WTC11 (cell line): ENCODE data around the gene SLC25A40. TPM values are rescaled to one million over a fixed set of nuclear protein-coding genes. Genes with fewer than 3 reads are reported as not detected.

Source experiments
- ATAC-seq: fragments of 200-7000 bp; cut with Tn5 transposase; 2 replicates; pipeline ENCODE4 v1.10.0; 2021; ENCODE audit warnings: mild to moderate bottlenecking, moderate library complexity
- CTCF ChIA-PET: fragments of 300-600 bp; sonication (Branson Sonifier 250); formaldehyde crosslinking; loops from one replicate; lab custom pipeline; 2021; ENCODE audit warnings: antibody characterized with exemption; lab: Charles Lee
- POLR2A ChIA-PET: fragments of 350-600 bp; sonication (Branson Sonifier 250); formaldehyde crosslinking; loops from one replicate; lab custom pipeline; 2021; ENCODE audit warnings: antibody characterized with exemption; lab: Charles Lee
- DNase-seq: peaks from one replicate; pipeline ENCODE4 v3.0.0; 2021; ENCODE audit warnings: low spot score
- H3K27ac Mint-ChIP-seq: 2 replicates; pipeline ENCODE4 v1.8.0; 2021; ENCODE audit warnings: mixed read lengths
- H3K27me3 Mint-ChIP-seq: 2 replicates; pipeline ENCODE4 v1.8.0; 2021; ENCODE audit warnings: low read depth, mild to moderate bottlenecking, moderate library complexity, mixed read lengths
- H3K36me3 Mint-ChIP-seq: 2 replicates; pipeline ENCODE4 v1.8.0; 2021; ENCODE audit warnings: mixed read lengths
- H3K4me1 Mint-ChIP-seq: 2 replicates; pipeline ENCODE4 v1.8.0; 2022; ENCODE audit warnings: mixed read lengths
- H3K4me3 Mint-ChIP-seq: 2 replicates; pipeline ENCODE4 v1.8.0; 2021; ENCODE audit warnings: mild to moderate bottlenecking, moderate library complexity, mixed read lengths
- H3K9me3 Mint-ChIP-seq: 2 replicates; pipeline ENCODE4 v1.8.0; 2021; ENCODE audit warnings: mixed read lengths
- CBFB ChIP-seq: sonication (generic); formaldehyde crosslinking; IDR thresholded peaks from 2 replicates; pipeline ENCODE4 v1.8.1; 2022; ENCODE audit warnings: mild to moderate bottlenecking, low read depth, missing genetic modification reagents
- ELF4 ChIP-seq: sonication (generic); formaldehyde crosslinking; IDR thresholded peaks from 2 replicates; pipeline ENCODE4 v1.8.1; 2022; ENCODE audit warnings: low read depth, mild to moderate bottlenecking, moderate library complexity, missing genetic modification reagents
- FOXP1 ChIP-seq: sonication (generic); formaldehyde crosslinking; IDR thresholded peaks from 2 replicates; pipeline ENCODE4 v1.8.0; 2022; ENCODE audit warnings: missing genetic modification reagents, mild to moderate bottlenecking, moderate library complexity, borderline replicate concordance
- IRF2 ChIP-seq: sonication (generic); formaldehyde crosslinking; IDR thresholded peaks from 2 replicates; pipeline ENCODE4 v1.8.0; 2022; ENCODE audit warnings: low read depth, missing genetic modification reagents, borderline replicate concordance
- KAT7 ChIP-seq: sonication (generic); formaldehyde crosslinking; IDR thresholded peaks from 2 replicates; pipeline ENCODE4 v1.8.1; 2023; ENCODE audit warnings: missing genetic modification reagents, mild to moderate bottlenecking, borderline replicate concordance
- NFATC4 ChIP-seq: fragments of 250-450 bp; sonication (Bioruptor Pico); IDR thresholded peaks from 2 replicates; pipeline ENCODE4 v1.9.0; 2021; ENCODE audit warnings: mild to moderate bottlenecking
- NR2C2 ChIP-seq: sonication (generic); formaldehyde crosslinking; IDR thresholded peaks from 2 replicates; pipeline ENCODE4 v1.8.0; 2022; ENCODE audit warnings: mild to moderate bottlenecking, missing genetic modification reagents
- NR3C1 ChIP-seq: sonication (generic); formaldehyde crosslinking; conservative IDR thresholded peaks from 2 replicates; pipeline ENCODE4 v1.8.1; 2023; ENCODE audit warnings: low read depth, mild to moderate bottlenecking, missing genetic modification reagents
- TP53 ChIP-seq: sonication (generic); formaldehyde crosslinking; IDR thresholded peaks from 2 replicates; pipeline ENCODE4 v1.8.1; 2023; ENCODE audit warnings: mild to moderate bottlenecking, missing genetic modification reagents
- ZBTB21 ChIP-seq: sonication (generic); formaldehyde crosslinking; IDR thresholded peaks from 2 replicates; pipeline ENCODE4 v1.8.1; 2023; ENCODE audit warnings: mild to moderate bottlenecking, missing genetic modification reagents, borderline replicate concordance
- total RNA-seq: library from RNA; stranded (reverse); gene quantifications from 3 replicates; pipeline ENCODE4 v1.2.3, GENCODE V29; 2021
- TF ChIP-seq, protein P1 (sequence below): fragments of 250-450 bp; sonication (Bioruptor Pico); IDR thresholded peaks from 2 replicates; pipeline ENCODE4 v1.9.0; 2021; ENCODE audit warnings: mild to moderate bottlenecking
- TF ChIP-seq, protein P2 (sequence below): sonication (generic); formaldehyde crosslinking; IDR thresholded peaks from 2 replicates; pipeline ENCODE4 v1.8.0; 2022; ENCODE audit warnings: mild to moderate bottlenecking, missing genetic modification reagents
- TF ChIP-seq, protein P3 (sequence below): fragments of 250-450 bp; sonication (Bioruptor Pico); IDR thresholded peaks from 2 replicates; pipeline ENCODE4 v1.9.0; 2021; ENCODE audit warnings: mild to moderate bottlenecking
- TF ChIP-seq, protein P4 (sequence below): sonication (generic); formaldehyde crosslinking; IDR thresholded peaks from 2 replicates; pipeline ENCODE4 v1.8.1; 2023; ENCODE audit warnings: mild to moderate bottlenecking, missing genetic modification reagents, borderline replicate concordance
- TF ChIP-seq, protein P5 (sequence below): sonication (generic); formaldehyde crosslinking; IDR thresholded peaks from 2 replicates; pipeline ENCODE4 v1.8.1; 2023; ENCODE audit warnings: mild to moderate bottlenecking, missing genetic modification reagents
- TF ChIP-seq, protein P6 (sequence below): sonication (generic); formaldehyde crosslinking; IDR thresholded peaks from 2 replicates; pipeline ENCODE4 v1.8.1; 2022; ENCODE audit warnings: missing genetic modification reagents, borderline replicate concordance
- TF ChIP-seq, protein P7 (sequence below): sonication (generic); formaldehyde crosslinking; IDR thresholded peaks from 2 replicates; pipeline ENCODE4 v1.8.0; 2023; ENCODE audit warnings: missing genetic modification reagents, mild to moderate bottlenecking, borderline replicate concordance
- TF ChIP-seq, protein P8 (sequence below): sonication (generic); formaldehyde crosslinking; IDR thresholded peaks from 2 replicates; pipeline ENCODE4 v1.8.1; 2022; ENCODE audit warnings: low read depth, mild to moderate bottlenecking, moderate library complexity, missing genetic modification reagents, borderline replicate concordance

SLC25A40 gene
- total RNA-seq, 1 experiment from 2014 or later: 18.1 TPM

DNA sequence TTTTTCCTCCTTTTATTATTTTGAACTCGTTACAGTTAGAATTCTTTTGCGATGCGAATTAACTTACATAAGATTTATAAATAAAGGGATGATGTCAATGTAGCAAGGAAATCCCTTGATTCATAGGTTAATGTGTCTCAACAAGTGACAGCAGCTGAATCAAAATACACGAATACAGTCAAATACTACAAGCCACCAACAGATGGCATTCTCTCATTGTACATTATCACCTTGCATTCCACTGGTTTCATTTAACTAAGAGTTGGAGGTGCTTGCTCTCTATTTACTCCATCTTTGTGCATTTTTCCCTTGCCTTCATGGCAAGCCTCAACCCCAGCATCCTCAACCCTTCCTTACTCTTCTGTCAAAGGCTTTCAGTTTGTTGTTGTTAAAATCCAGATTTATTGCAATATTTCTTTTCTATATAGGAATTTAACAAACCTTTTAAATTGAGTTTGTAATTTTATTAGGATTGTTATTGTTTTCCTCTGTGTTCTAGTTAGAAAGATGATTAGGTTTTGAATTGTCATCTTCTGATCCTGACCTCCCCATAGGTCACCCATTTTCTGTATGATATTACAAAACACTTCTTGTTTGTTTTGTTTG is 78.3 kb downstream of the SLC25A40 start:
- TF ChIP-seq, protein P1, sequence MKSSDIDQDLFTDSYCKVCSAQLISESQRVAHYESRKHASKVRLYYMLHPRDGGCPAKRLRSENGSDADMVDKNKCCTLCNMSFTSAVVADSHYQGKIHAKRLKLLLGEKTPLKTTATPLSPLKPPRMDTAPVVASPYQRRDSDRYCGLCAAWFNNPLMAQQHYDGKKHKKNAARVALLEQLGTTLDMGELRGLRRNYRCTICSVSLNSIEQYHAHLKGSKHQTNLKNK (CRISPR knock-in tag): no peak
- TF ChIP-seq, protein P2, sequence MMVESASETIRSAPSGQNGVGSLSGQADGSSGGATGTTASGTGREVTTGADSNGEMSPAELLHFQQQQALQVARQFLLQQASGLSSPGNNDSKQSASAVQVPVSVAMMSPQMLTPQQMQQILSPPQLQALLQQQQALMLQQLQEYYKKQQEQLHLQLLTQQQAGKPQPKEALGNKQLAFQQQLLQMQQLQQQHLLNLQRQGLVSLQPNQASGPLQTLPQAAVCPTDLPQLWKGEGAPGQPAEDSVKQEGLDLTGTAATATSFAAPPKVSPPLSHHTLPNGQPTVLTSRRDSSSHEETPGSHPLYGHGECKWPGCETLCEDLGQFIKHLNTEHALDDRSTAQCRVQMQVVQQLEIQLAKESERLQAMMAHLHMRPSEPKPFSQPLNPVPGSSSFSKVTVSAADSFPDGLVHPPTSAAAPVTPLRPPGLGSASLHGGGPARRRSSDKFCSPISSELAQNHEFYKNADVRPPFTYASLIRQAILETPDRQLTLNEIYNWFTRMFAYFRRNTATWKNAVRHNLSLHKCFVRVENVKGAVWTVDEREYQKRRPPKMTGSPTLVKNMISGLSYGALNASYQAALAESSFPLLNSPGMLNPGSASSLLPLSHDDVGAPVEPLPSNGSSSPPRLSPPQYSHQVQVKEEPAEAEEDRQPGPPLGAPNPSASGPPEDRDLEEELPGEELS: no peak
- TF ChIP-seq, protein P3, sequence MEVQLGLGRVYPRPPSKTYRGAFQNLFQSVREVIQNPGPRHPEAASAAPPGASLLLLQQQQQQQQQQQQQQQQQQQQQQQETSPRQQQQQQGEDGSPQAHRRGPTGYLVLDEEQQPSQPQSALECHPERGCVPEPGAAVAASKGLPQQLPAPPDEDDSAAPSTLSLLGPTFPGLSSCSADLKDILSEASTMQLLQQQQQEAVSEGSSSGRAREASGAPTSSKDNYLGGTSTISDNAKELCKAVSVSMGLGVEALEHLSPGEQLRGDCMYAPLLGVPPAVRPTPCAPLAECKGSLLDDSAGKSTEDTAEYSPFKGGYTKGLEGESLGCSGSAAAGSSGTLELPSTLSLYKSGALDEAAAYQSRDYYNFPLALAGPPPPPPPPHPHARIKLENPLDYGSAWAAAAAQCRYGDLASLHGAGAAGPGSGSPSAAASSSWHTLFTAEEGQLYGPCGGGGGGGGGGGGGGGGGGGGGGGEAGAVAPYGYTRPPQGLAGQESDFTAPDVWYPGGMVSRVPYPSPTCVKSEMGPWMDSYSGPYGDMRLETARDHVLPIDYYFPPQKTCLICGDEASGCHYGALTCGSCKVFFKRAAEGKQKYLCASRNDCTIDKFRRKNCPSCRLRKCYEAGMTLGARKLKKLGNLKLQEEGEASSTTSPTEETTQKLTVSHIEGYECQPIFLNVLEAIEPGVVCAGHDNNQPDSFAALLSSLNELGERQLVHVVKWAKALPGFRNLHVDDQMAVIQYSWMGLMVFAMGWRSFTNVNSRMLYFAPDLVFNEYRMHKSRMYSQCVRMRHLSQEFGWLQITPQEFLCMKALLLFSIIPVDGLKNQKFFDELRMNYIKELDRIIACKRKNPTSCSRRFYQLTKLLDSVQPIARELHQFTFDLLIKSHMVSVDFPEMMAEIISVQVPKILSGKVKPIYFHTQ (CRISPR knock-in tag): no peak
- TF ChIP-seq ELF4 (CRISPR knock-in tag) (no peak), ZBTB21 (no peak), NR3C1 (CRISPR knock-in tag) (no peak), TP53 (CRISPR knock-in tag) (no peak), FOXP1 (CRISPR knock-in tag) (no peak), NFATC4 (no peak), CBFB (CRISPR knock-in tag) (no peak), NR2C2 (CRISPR knock-in tag) (no peak), IRF2 (no peak), KAT7 (CRISPR knock-in tag) (no peak)
- TF ChIP-seq, protein P4, sequence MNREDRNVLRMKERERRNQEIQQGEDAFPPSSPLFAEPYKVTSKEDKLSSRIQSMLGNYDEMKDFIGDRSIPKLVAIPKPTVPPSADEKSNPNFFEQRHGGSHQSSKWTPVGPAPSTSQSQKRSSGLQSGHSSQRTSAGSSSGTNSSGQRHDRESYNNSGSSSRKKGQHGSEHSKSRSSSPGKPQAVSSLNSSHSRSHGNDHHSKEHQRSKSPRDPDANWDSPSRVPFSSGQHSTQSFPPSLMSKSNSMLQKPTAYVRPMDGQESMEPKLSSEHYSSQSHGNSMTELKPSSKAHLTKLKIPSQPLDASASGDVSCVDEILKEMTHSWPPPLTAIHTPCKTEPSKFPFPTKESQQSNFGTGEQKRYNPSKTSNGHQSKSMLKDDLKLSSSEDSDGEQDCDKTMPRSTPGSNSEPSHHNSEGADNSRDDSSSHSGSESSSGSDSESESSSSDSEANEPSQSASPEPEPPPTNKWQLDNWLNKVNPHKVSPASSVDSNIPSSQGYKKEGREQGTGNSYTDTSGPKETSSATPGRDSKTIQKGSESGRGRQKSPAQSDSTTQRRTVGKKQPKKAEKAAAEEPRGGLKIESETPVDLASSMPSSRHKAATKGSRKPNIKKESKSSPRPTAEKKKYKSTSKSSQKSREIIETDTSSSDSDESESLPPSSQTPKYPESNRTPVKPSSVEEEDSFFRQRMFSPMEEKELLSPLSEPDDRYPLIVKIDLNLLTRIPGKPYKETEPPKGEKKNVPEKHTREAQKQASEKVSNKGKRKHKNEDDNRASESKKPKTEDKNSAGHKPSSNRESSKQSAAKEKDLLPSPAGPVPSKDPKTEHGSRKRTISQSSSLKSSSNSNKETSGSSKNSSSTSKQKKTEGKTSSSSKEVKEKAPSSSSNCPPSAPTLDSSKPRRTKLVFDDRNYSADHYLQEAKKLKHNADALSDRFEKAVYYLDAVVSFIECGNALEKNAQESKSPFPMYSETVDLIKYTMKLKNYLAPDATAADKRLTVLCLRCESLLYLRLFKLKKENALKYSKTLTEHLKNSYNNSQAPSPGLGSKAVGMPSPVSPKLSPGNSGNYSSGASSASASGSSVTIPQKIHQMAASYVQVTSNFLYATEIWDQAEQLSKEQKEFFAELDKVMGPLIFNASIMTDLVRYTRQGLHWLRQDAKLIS (CRISPR knock-in tag): no peak
- TF ChIP-seq, protein P5, sequence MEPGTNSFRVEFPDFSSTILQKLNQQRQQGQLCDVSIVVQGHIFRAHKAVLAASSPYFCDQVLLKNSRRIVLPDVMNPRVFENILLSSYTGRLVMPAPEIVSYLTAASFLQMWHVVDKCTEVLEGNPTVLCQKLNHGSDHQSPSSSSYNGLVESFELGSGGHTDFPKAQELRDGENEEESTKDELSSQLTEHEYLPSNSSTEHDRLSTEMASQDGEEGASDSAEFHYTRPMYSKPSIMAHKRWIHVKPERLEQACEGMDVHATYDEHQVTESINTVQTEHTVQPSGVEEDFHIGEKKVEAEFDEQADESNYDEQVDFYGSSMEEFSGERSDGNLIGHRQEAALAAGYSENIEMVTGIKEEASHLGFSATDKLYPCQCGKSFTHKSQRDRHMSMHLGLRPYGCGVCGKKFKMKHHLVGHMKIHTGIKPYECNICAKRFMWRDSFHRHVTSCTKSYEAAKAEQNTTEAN (CRISPR knock-in tag): no peak
- TF ChIP-seq, protein P6, sequence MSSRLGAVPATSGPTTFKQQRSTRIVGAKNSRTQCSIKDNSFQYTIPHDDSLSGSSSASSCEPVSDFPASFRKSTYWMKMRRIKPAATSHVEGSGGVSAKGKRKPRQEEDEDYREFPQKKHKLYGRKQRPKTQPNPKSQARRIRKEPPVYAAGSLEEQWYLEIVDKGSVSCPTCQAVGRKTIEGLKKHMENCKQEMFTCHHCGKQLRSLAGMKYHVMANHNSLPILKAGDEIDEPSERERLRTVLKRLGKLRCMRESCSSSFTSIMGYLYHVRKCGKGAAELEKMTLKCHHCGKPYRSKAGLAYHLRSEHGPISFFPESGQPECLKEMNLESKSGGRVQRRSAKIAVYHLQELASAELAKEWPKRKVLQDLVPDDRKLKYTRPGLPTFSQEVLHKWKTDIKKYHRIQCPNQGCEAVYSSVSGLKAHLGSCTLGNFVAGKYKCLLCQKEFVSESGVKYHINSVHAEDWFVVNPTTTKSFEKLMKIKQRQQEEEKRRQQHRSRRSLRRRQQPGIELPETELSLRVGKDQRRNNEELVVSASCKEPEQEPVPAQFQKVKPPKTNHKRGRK (CRISPR knock-in tag): no peak
- TF ChIP-seq, protein P7, sequence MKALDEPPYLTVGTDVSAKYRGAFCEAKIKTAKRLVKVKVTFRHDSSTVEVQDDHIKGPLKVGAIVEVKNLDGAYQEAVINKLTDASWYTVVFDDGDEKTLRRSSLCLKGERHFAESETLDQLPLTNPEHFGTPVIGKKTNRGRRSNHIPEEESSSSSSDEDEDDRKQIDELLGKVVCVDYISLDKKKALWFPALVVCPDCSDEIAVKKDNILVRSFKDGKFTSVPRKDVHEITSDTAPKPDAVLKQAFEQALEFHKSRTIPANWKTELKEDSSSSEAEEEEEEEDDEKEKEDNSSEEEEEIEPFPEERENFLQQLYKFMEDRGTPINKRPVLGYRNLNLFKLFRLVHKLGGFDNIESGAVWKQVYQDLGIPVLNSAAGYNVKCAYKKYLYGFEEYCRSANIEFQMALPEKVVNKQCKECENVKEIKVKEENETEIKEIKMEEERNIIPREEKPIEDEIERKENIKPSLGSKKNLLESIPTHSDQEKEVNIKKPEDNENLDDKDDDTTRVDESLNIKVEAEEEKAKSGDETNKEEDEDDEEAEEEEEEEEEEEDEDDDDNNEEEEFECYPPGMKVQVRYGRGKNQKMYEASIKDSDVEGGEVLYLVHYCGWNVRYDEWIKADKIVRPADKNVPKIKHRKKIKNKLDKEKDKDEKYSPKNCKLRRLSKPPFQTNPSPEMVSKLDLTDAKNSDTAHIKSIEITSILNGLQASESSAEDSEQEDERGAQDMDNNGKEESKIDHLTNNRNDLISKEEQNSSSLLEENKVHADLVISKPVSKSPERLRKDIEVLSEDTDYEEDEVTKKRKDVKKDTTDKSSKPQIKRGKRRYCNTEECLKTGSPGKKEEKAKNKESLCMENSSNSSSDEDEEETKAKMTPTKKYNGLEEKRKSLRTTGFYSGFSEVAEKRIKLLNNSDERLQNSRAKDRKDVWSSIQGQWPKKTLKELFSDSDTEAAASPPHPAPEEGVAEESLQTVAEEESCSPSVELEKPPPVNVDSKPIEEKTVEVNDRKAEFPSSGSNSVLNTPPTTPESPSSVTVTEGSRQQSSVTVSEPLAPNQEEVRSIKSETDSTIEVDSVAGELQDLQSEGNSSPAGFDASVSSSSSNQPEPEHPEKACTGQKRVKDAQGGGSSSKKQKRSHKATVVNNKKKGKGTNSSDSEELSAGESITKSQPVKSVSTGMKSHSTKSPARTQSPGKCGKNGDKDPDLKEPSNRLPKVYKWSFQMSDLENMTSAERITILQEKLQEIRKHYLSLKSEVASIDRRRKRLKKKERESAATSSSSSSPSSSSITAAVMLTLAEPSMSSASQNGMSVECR (CRISPR knock-in tag): no peak
- TF ChIP-seq, protein P8, sequence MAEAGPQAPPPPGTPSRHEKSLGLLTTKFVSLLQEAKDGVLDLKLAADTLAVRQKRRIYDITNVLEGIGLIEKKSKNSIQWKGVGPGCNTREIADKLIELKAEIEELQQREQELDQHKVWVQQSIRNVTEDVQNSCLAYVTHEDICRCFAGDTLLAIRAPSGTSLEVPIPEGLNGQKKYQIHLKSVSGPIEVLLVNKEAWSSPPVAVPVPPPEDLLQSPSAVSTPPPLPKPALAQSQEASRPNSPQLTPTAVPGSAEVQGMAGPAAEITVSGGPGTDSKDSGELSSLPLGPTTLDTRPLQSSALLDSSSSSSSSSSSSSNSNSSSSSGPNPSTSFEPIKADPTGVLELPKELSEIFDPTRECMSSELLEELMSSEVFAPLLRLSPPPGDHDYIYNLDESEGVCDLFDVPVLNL: no peak
- POLR2A ChIA-PET: no interaction called here
- DNase-seq: no peak
- H3K9me3 Mint-ChIP-seq: peaks cover 13% of the 10 kb centered on the region
- H3K4me3 Mint-ChIP-seq: no peak overlapping the region
- H3K36me3 Mint-ChIP-seq: no peaks in the 10 kb centered on the region
- H3K27me3 Mint-ChIP-seq: no peaks in the 10 kb centered on the region
- ATAC-seq: peak; percentile 90
- H3K27ac Mint-ChIP-seq: no peak overlapping the region
- 0 out of 2 replicates have a peak, but pooled peaks cover 3% of the 10 kb centered on the region for H3K4me1 Mint-ChIP-seq
- CTCF ChIA-PET: interaction anchor here (0.7 to 1.2 kb wide), 8 partner anchors 12 to 372 kb away, joined by 3 to 9 read pairs (median 4); partner anchors contain the start of gene ADAM22
